Mucosa of descending colon (tissue), 3 donors: ENCODE results near the gene HLA-DQB1. TPM values are rescaled to one million over a fixed set of nuclear protein-coding genes. Genes with fewer than 3 reads are reported as not detected.
A peak's percentile ranks its signal among the peaks of the same experiment; 100 is the strongest.

Source experiments
- ATAC-seq: fragments of 200-7000 bp; cut with Tn5 transposase; one replicate; pipeline ENCODE4 v1.9.1; 2020; ENCODE audit warnings: mild to moderate bottlenecking, moderate library complexity
- DNase-seq, 3 donors: peaks; one replicate each; pipeline ENCODE4 v3.0.0-alpha.2; 2020
- H3K36me3 ChIP-seq: fragments of 200-600 bp; one replicate; pipeline ENCODE4 v1.8.0; 2021; ENCODE audit warnings: low read depth, mild to moderate bottlenecking
- H3K4me1 ChIP-seq: fragments of 200-600 bp; one replicate; pipeline ENCODE4 v1.8.0; 2021; ENCODE audit warnings: low read depth, mild to moderate bottlenecking
- H3K4me3 ChIP-seq: fragments of 200-600 bp; one replicate; pipeline ENCODE4 v1.8.0; 2021; ENCODE audit warnings: mild to moderate bottlenecking
- H3K9me3 ChIP-seq: fragments of 200-600 bp; one replicate; pipeline ENCODE4 v1.8.0; 2021; ENCODE audit warnings: mild to moderate bottlenecking
- CTCF ChIP-seq: fragments of 200-600 bp; IDR thresholded peaks from one replicate; pipeline ENCODE4 v1.8.0; 2022; ENCODE audit warnings: antibody characterized with exemption, mild to moderate bottlenecking
- intact Hi-C, 2 donors: fragments of 100-400 bp; cut with DNase I in 1 of 2; cut with micrococcal nuclease in 1 of 2; formaldehyde crosslinking; loops; one replicate each; pipeline versions ENCODE4 v1.11.0 to v1.11.1; 2022; cut with DNase I, micrococcal nuclease
- total RNA-seq, 3 donors: library from RNA; stranded (reverse); fragmentation: NEBNext Ultra II Directional in 2 of 3; extraction: Animal tissue kit (Norgen Biotek cat#: 25700) in 2 of 3; gene quantifications; one replicate each; pipeline versions ENCODE4 v1.2.1 to v1.2.4, GENCODE V29; 2021 to 2023
- donor health status: DM: no; HTN: no; CAD: no; lungs with moderate emphysema.
- donor health status: DM: no; HTN: no; CAD: no.
- donor health status: DM: no; HTN: yes; CAD: no.

The HLA-DQB1 gene
- total RNA-seq, 3 donors from 2014 or later, result 4.7 to 18.6 (median 14.9) TPM

GRCh38 chr6:32622545-32623401 is 43.7 kb downstream of the HLA-DQB1 start:
- peak in 2 of 3 donors; percentile 50 to 66 for DNase-seq

GRCh38 chr6:32621372-32621771 is 45.1 kb downstream of the HLA-DQB1 start:
- ATAC-seq, result no peak
- H3K9me3 ChIP-seq, result no peaks in the 10 kb centered on the region
- no peaks in the 10 kb centered on the region for H3K36me3 ChIP-seq
- no peak overlapping the region for H3K4me3 ChIP-seq
- no peak for TF ChIP-seq CTCF
- DNase-seq, result no peak
- no peaks in the 10 kb centered on the region for H3K4me1 ChIP-seq
- intact Hi-C loops, result no loop called here

More at GRCh38 chr6:32622545-32623401, 43.7 kb downstream of the HLA-DQB1 start:
- ATAC-seq, result peak; percentile 91
- Histone ChIP-seq H3K9me3 (no peaks in the 10 kb centered on the region), H3K36me3 (no peaks in the 10 kb centered on the region), H3K4me1 (no peaks in the 10 kb centered on the region), H3K4me3 (no peak overlapping the region)
- TF ChIP-seq CTCF, result peak; percentile 31
- intact Hi-C loops, result no loop called here

- intact Hi-C loops, result no loop called here
- no peak for TF ChIP-seq CTCF
These were observed 48.7 kb downstream of the HLA-DQB1 start for GRCh38 chr6:32617751-32618150.

GRCh38 chr6:32615885-32616532 is 50.4 kb downstream of the HLA-DQB1 start:
- TF ChIP-seq CTCF, result no peak
- DNase-seq, result no peak
- Histone ChIP-seq H3K4me1 (no peaks in the 10 kb centered on the region), H3K4me3 (no peak overlapping the region), H3K9me3 (no peaks in the 10 kb centered on the region), H3K36me3 (no peaks in the 10 kb centered on the region)
- ATAC-seq, result no peak
- intact Hi-C loops, result no loop called here

More at GRCh38 chr6:32617751-32618150, 48.7 kb downstream of the HLA-DQB1 start:
- DNase-seq, result no peak
- Histone ChIP-seq H3K36me3 (no peaks in the 10 kb centered on the region), H3K9me3 (no peaks in the 10 kb centered on the region), H3K4me3 (no peak overlapping the region), H3K4me1 (no peaks in the 10 kb centered on the region)
- ATAC-seq, result no peak

- Histone ChIP-seq H3K36me3 (no peaks in the 10 kb centered on the region), H3K9me3 (no peaks in the 10 kb centered on the region), H3K4me3 (no peak overlapping the region), H3K4me1 (no peaks in the 10 kb centered on the region)
- DNase-seq (no peak), ATAC-seq (no peak)
- no peak for TF ChIP-seq CTCF
- intact Hi-C loops, result no loop called here
These were observed 51.9 kb downstream of the HLA-DQB1 start for GRCh38 chr6:32614366-32615081.
